ENCODE results near the gene BLTP3A.

BLTP3A gene

DNA sequence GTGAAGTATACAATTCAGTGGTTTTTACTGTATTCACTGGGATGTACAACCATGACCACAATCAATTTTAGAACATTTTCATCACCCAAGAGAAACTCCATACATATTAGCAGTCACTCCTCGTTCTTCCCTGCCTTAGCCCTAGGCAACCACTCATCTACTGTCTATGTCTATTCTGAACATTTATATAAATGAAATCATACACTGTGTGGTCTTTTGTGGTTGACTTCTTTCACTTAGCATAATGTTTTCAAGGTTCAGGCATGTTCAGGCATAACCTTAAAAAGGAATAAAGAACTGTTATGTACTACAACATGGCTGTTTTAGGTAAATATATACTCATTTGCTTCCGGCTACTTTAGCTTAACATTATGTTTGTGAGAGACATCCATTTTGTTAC is 37.3 kb downstream of the BLTP3A start:
- no peak for DNase-seq (ENCODE audit: low read depth)

GRCh38 chr6:34832942-34833341 is 41.1 kb downstream of the BLTP3A start:
- no peak for DNase-seq (ENCODE audit: low read depth)

GRCh38 chr6:34834789-34835518 is 43.1 kb downstream of the BLTP3A start:
- no peak for DNase-seq (ENCODE audit: low read depth)

GRCh38 chr6:34836008-34836407 is 44.1 kb downstream of the BLTP3A start:
- DNase-seq (ENCODE audit: low read depth): no peak

DNA sequence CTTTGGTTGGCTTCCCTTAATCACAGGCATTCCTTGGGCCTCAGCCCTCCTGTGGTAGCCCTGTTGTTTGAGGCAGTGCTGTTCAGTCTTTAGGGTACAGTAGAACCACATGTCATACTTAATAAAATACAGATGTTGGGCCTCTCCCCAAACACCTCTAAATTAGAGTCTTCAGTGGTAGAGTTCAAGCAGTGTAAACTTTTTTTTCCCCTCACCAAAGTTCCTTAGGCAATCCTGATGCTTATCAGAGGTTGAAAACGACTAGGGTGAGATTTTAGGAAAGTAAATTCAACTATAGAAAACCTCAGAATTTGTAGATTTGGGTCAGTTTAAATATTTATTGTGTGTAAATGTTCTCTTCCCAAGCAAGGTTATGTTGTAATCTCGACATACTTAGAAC is 44.6 kb downstream of the BLTP3A start:
- no peak for DNase-seq (ENCODE audit: low read depth)

- DNase-seq (ENCODE audit: low read depth): no peak
Observed at GRCh38 chr6:34837528-34837927, 45.6 kb downstream of the BLTP3A start.

GRCh38 chr6:34839666-34840352 is 47.9 kb downstream of the BLTP3A start:
- DNase-seq (ENCODE audit: low read depth): no peak

Data from activated T-cell treated with anti-CD3 and anti-CD28 coated beads for 1 hour (primary cell).